Pericardium fibroblast (primary cell): ENCODE results near the gene PDE3B. TPM values are rescaled to one million over a fixed set of nuclear protein-coding genes. Genes with fewer than 3 reads are reported as not detected.

Experiments
- total RNA-seq: library from RNA; depleted of rRNA; stranded (reverse); fragments of >200 nt; gene quantifications from 2 replicates; pipeline ENCODE4 v1.2.3, GENCODE V29; 2015

The PDE3B gene
- total RNA-seq: 0.34 and 0.35 TPM in 2 replicates

GRCh38 chr11:14643697-14644225 is at the start of gene PDE3B:
TSS of gene PDE3B (plus strand) at chr11:14643804. CDS start at chr11:14644076, 272 bp downstream.

DNA sequence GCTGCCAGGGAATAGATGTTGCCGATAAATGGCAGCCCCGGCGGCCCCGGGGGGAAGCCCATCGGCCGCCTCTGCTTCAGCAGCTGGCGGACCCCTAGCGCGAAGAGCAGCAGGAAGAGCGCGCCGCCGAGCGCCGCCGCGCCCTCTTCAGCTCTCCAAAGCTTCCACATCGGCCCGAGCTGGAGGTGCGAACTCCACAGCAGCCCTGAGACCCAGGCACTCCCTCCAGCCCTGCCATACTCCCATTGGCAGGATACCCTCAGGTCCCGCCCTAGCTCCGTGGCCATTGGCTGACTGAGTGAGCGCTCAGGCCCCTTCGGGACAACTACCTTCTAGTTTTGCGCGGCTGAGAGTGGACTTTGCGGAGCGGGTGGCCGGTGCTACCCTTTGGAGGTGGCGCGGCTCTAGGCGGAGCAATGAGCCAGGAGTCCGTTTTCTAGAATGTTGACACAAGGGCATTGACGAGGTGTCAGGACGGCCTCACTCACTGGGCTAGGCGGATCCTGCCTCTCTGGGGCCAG is 248.5 kb downstream of the PDE3B start, which contains the start of gene CYP2R1:
CYP2R1 (minus strand) TSS at position 196 of the 521 bp plus-strand sequence; CDS start at position 170, 26 bp downstream.

Other genes starting within 250 kb of the PDE3B start
- gene COPB1, start 144.0 kb upstream of the PDE3B start, total RNA-seq: 145 and 170 TPM in 2 replicates
- 122 and 124 TPM in 2 replicates for gene PSMA1, start 123.4 kb upstream of the PDE3B start, total RNA-seq
- 6.8 and 8.5 TPM in 2 replicates for gene CYP2R1, start 248.4 kb downstream of the PDE3B start, total RNA-seq